Stimulated activated naive CD8-positive, alpha-beta T cell treated with anti-CD3 and anti-CD28 coated beads, Interleukin-15, Interleukin-2, amounts not matched to agents 100 ng/mL and 50 ng/mL, for 24 hours (primary cell): ENCODE results near the gene CASP5.
A peak's percentile ranks its signal among the peaks of the same experiment; 100 is the strongest.
"Not testable (repeated sequence)": the region's sequence is repeated elsewhere in the genome, so short reads cannot be mapped to it uniquely, and the experiment has no call there.

Source experiments
- H3K27ac Mint-ChIP-seq: one replicate; pipeline ENCODE4 v1.8.0; 2021; ENCODE audit warnings: mild to moderate bottlenecking, mixed read lengths
- H3K27me3 Mint-ChIP-seq: one replicate; pipeline ENCODE4 v1.8.0; 2021; ENCODE audit warnings: mixed read lengths
- H3K36me3 Mint-ChIP-seq: one replicate; pipeline ENCODE4 v1.8.0; 2021; ENCODE audit warnings: low read depth, mixed read lengths
- H3K4me1 Mint-ChIP-seq: one replicate; pipeline ENCODE4 v1.8.0; 2021; ENCODE audit warnings: low read depth, mixed read lengths
- H3K4me3 Mint-ChIP-seq: one replicate; pipeline ENCODE4 v1.8.0; 2021; ENCODE audit warnings: mild to moderate bottlenecking, mixed read lengths
- H3K9me3 Mint-ChIP-seq: one replicate; pipeline ENCODE4 v1.8.0; 2021; ENCODE audit warnings: mixed read lengths

The CASP5 gene

GRCh38 chr11:105023003-105023402 is at the start of gene CASP5:
TSS of gene CASP5 (minus strand) at chr11:105023168. CDS start at chr11:105023136, 32 bp downstream.
- Mint-ChIP-seq H3K27ac (no peak within 1 kb of the TSS), H3K27me3 (no peaks in the 10 kb centered on the region), H3K36me3 (peaks cover 21% of the 10 kb centered on the region), H3K4me1 (peaks cover 20% of the 10 kb centered on the region), H3K9me3 (no peaks in the 10 kb centered on the region), H3K4me3 (no peak within 1 kb of the TSS)

- not testable (repeated sequence) for H3K27ac Mint-ChIP-seq, H3K9me3 Mint-ChIP-seq, H3K4me3 Mint-ChIP-seq, H3K27me3 Mint-ChIP-seq, H3K4me1 Mint-ChIP-seq, H3K36me3 Mint-ChIP-seq
Observed at GRCh38 chr11:105072080-105072479, 49.1 kb upstream of the CASP5 start.

GRCh38 chr11:105071089-105071732 is 48.2 kb upstream of the CASP5 start:
- Mint-ChIP-seq H3K36me3 (no peaks in the 10 kb centered on the region), H3K27ac (peak overlapping the region; percentile 9), H3K4me1 (peaks cover 10% of the 10 kb centered on the region), H3K27me3 (no peaks in the 10 kb centered on the region), H3K9me3 (no peaks in the 10 kb centered on the region), H3K4me3 (no peak overlapping the region)

- Mint-ChIP-seq H3K4me3 (peak overlapping the region; percentile 2), H3K27me3 (no peaks in the 10 kb centered on the region), H3K4me1 (peaks cover 10% of the 10 kb centered on the region), H3K36me3 (no peaks in the 10 kb centered on the region), H3K27ac (no peak overlapping the region), H3K9me3 (no peaks in the 10 kb centered on the region)
Observed at GRCh38 chr11:105070306-105070705, 47.3 kb upstream of the CASP5 start.

GRCh38 chr11:105069749-105070148 is 46.8 kb upstream of the CASP5 start:
- H3K27ac Mint-ChIP-seq, H3K36me3 Mint-ChIP-seq, H3K9me3 Mint-ChIP-seq, H3K4me3 Mint-ChIP-seq, H3K27me3 Mint-ChIP-seq, H3K4me1 Mint-ChIP-seq: not testable (repeated sequence)

GRCh38 chr11:105063245-105063941 is 40.4 kb upstream of the CASP5 start:
- not testable (repeated sequence) for H3K27ac Mint-ChIP-seq, H3K36me3 Mint-ChIP-seq, H3K4me1 Mint-ChIP-seq, H3K4me3 Mint-ChIP-seq, H3K9me3 Mint-ChIP-seq, H3K27me3 Mint-ChIP-seq

GRCh38 chr11:105057432-105057831 is 34.5 kb upstream of the CASP5 start:
- Mint-ChIP-seq H3K4me3 (no peak overlapping the region), H3K9me3 (no peaks in the 10 kb centered on the region), H3K4me1 (no peaks in the 10 kb centered on the region), H3K27ac (no peak overlapping the region), H3K27me3 (peaks cover 8% of the 10 kb centered on the region), H3K36me3 (no peaks in the 10 kb centered on the region)

GRCh38 chr11:105056446-105056845 is 33.5 kb upstream of the CASP5 start:
- peaks cover 8% of the 10 kb centered on the region for H3K27me3 Mint-ChIP-seq
- no peak overlapping the region for H3K4me3 Mint-ChIP-seq
- H3K27ac Mint-ChIP-seq = no peak overlapping the region
- no peaks in the 10 kb centered on the region for H3K36me3 Mint-ChIP-seq
- H3K4me1 Mint-ChIP-seq = no peaks in the 10 kb centered on the region
- no peaks in the 10 kb centered on the region for H3K9me3 Mint-ChIP-seq

- H3K4me1 Mint-ChIP-seq = no peaks in the 10 kb centered on the region
Observed at GRCh38 chr11:105054723-105055493, 31.9 kb upstream of the CASP5 start.

GRCh38 chr11:105052487-105052886 is 29.5 kb upstream of the CASP5 start:
- Mint-ChIP-seq H3K27me3 (peaks cover 8% of the 10 kb centered on the region), H3K27ac (no peak overlapping the region), H3K4me3 (no peak overlapping the region), H3K9me3 (no peaks in the 10 kb centered on the region), H3K4me1 (peaks cover under 1% of the 10 kb centered on the region), H3K36me3 (no peaks in the 10 kb centered on the region)

More at GRCh38 chr11:105054723-105055493, 31.9 kb upstream of the CASP5 start:
- Mint-ChIP-seq H3K27me3 (peaks cover 8% of the 10 kb centered on the region), H3K27ac (no peak overlapping the region), H3K4me3 (no peak overlapping the region), H3K9me3 (no peaks in the 10 kb centered on the region), H3K36me3 (no peaks in the 10 kb centered on the region)

- H3K9me3 Mint-ChIP-seq = no peaks in the 10 kb centered on the region
- no peaks in the 10 kb centered on the region for H3K36me3 Mint-ChIP-seq
- H3K4me3 Mint-ChIP-seq = no peak overlapping the region
Observed at GRCh38 chr11:105051559-105051958, 28.6 kb upstream of the CASP5 start.

GRCh38 chr11:105049481-105049880 is 26.5 kb upstream of the CASP5 start:
- Mint-ChIP-seq H3K27me3 (no peaks in the 10 kb centered on the region), H3K36me3 (no peaks in the 10 kb centered on the region), H3K9me3 (no peaks in the 10 kb centered on the region), H3K27ac (no peak overlapping the region), H3K4me1 (peaks cover 29% of the 10 kb centered on the region), H3K4me3 (no peak overlapping the region)

More at GRCh38 chr11:105051559-105051958, 28.6 kb upstream of the CASP5 start:
- Mint-ChIP-seq H3K27ac (no peak overlapping the region), H3K27me3 (peaks cover 6% of the 10 kb centered on the region), H3K4me1 (peaks cover 10% of the 10 kb centered on the region)

- Mint-ChIP-seq H3K27me3 (no peaks in the 10 kb centered on the region), H3K36me3 (peaks cover 4% of the 10 kb centered on the region), H3K4me1 (peaks cover 52% of the 10 kb centered on the region), H3K27ac (no peak overlapping the region), H3K4me3 (no peak overlapping the region), H3K9me3 (no peaks in the 10 kb centered on the region)
Observed at GRCh38 chr11:105046898-105047579, 24.1 kb upstream of the CASP5 start.

- H3K27me3 Mint-ChIP-seq = no peaks in the 10 kb centered on the region
- H3K36me3 Mint-ChIP-seq = peaks cover 15% of the 10 kb centered on the region
- no peaks in the 10 kb centered on the region for H3K9me3 Mint-ChIP-seq
- H3K4me3 Mint-ChIP-seq = peak overlapping the region; percentile 90
- peaks cover 58% of the 10 kb centered on the region for H3K4me1 Mint-ChIP-seq
- H3K27ac Mint-ChIP-seq = peak overlapping the region; percentile 62
Observed at GRCh38 chr11:105045676-105046296, 22.8 kb upstream of the CASP5 start.
